WERI-Rb-1 (cell line): ENCODE data around the gene PSMB2.

ENCODE experiments used
- DNase-seq: peaks from one replicate; pipeline ENCODE4 v3.0.0-alpha.2; 2020
- H3K27ac ChIP-seq: fragments of 250-450 bp; sonication (Bioruptor Pico); 2 replicates; pipeline ENCODE4 v1.5.1; 2020; ENCODE audit warnings: mild to moderate bottlenecking, moderate library complexity
- H3K27me3 ChIP-seq: fragments of 250-450 bp; sonication (Bioruptor Pico); 2 replicates; pipeline ENCODE4 v1.5.1; 2021; ENCODE audit warnings: mild to moderate bottlenecking, low read depth, moderate library complexity; ENCODE audit not compliant: insufficient read depth, severe bottlenecking
- H3K36me3 ChIP-seq: fragments of 250-450 bp; sonication (Bioruptor Pico); 2 replicates; pipeline ENCODE4 v1.5.1; 2020; ENCODE audit warnings: mild to moderate bottlenecking, moderate library complexity
- H3K4me3 ChIP-seq: 2 replicates; pipeline ENCODE4 v1.5.1; 2011; ENCODE audit warnings: low read depth, mild to moderate bottlenecking, control low read depth, low read length
- H3K9me3 ChIP-seq: fragments of 250-450 bp; sonication (Bioruptor Pico); 2 replicates; pipeline ENCODE4 v1.5.1; 2021; ENCODE audit warnings: mild to moderate bottlenecking, moderate library complexity; ENCODE audit not compliant: severe bottlenecking
- CTCF ChIP-seq: IDR thresholded peaks from 2 replicates; pipeline ENCODE4 v1.5.1; 2011; ENCODE audit warnings: low read depth, mild to moderate bottlenecking, control low read depth, inconsistent platforms, low read length

Gene PSMB2

GRCh38 chr1:35561972-35562680 is 79.2 kb downstream of the PSMB2 start:
- H3K36me3 ChIP-seq, result peaks cover 48% of the 10 kb centered on the region

GRCh38 chr1:35561297-35561971 is 79.9 kb downstream of the PSMB2 start:
- Histone ChIP-seq H3K27ac (no peak overlapping the region), H3K4me3 (no peak overlapping the region), H3K36me3 (peaks cover 50% of the 10 kb centered on the region), H3K27me3 (no peaks in the 10 kb centered on the region), H3K9me3 (no peaks in the 10 kb centered on the region)
- TF ChIP-seq CTCF, result no peak
- no peak for DNase-seq

More at GRCh38 chr1:35561972-35562680, 79.2 kb downstream of the PSMB2 start:
- H3K27me3 ChIP-seq, result no peaks in the 10 kb centered on the region
- no peak overlapping the region for H3K4me3 ChIP-seq
- no peak for TF ChIP-seq CTCF
- no peaks in the 10 kb centered on the region for H3K9me3 ChIP-seq
- no peak overlapping the region for H3K27ac ChIP-seq
- no peak for DNase-seq

- Histone ChIP-seq H3K36me3 (peaks cover 50% of the 10 kb centered on the region), H3K4me3 (no peak overlapping the region), H3K27ac (no peak overlapping the region), H3K27me3 (no peaks in the 10 kb centered on the region), H3K9me3 (no peaks in the 10 kb centered on the region)
- DNase-seq, result no peak
- TF ChIP-seq CTCF, result no peak
These were observed 80.8 kb downstream of the PSMB2 start for GRCh38 chr1:35560256-35561225.

GRCh38 chr1:35559317-35559944 is 81.9 kb downstream of the PSMB2 start:
- no peaks in the 10 kb centered on the region for H3K9me3 ChIP-seq
- no peaks in the 10 kb centered on the region for H3K27me3 ChIP-seq
- DNase-seq, result no peak
- H3K27ac ChIP-seq, result no peak overlapping the region
- no peak overlapping the region for H3K4me3 ChIP-seq
- no peak for TF ChIP-seq CTCF
- peaks cover 40% of the 10 kb centered on the region for H3K36me3 ChIP-seq
